Hepatocyte (in vitro differentiated cells): ENCODE data around the gene CHRNB4. TPM values are rescaled to one million over a fixed set of nuclear protein-coding genes. Genes with fewer than 3 reads are reported as not detected.

ENCODE experiments used
- DNase-seq: peaks from one replicate; pipeline ENCODE4 v3.0.0-alpha.2; 2016; ENCODE audit warnings: low spot score
- H2AFZ ChIP-seq: fragments of 200-600 bp; sonication (generic); 2 replicates; pipeline ENCODE4 v1.6.0; 2016; ENCODE audit warnings: antibody characterized with exemption, mild to moderate bottlenecking
- H3K27ac ChIP-seq: fragments of 200-600 bp; sonication (generic); 2 replicates; pipeline ENCODE4 v1.5.1; 2016; ENCODE audit warnings: mild to moderate bottlenecking
- H3K27me3 ChIP-seq: fragments of 200-600 bp; sonication (generic); 2 replicates; pipeline ENCODE4 v1.6.1; 2016
- H3K36me3 ChIP-seq: fragments of 200-600 bp; sonication (generic); replicated peaks from 2 replicates; pipeline ENCODE4 v1.5.1; 2016; ENCODE audit warnings: low read depth; ENCODE audit not compliant: insufficient read depth
- H3K4me1 ChIP-seq: fragments of 200-600 bp; sonication (generic); 2 replicates; pipeline ENCODE4 v1.5.1; 2016; ENCODE audit warnings: mild to moderate bottlenecking, moderate library complexity; ENCODE audit not compliant: insufficient read depth
- H3K4me2 ChIP-seq: fragments of 200-600 bp; sonication (generic); 2 replicates; pipeline ENCODE4 v1.6.0; 2016
- H3K4me3 ChIP-seq: fragments of 200-600 bp; sonication (generic); 2 replicates; pipeline ENCODE4 v1.5.1; 2016; ENCODE audit warnings: mild to moderate bottlenecking
- H3K79me2 ChIP-seq: fragments of 200-600 bp; sonication (generic); 2 replicates; pipeline ENCODE4 v1.6.0; 2017; ENCODE audit warnings: mild to moderate bottlenecking
- H3K9me2 ChIP-seq: fragments of 200-600 bp; sonication (generic); replicated peaks from 2 replicates; pipeline ENCODE4 v1.6.0; 2017; ENCODE audit warnings: mild to moderate bottlenecking; ENCODE audit not compliant: insufficient read depth
- H3K9me3 ChIP-seq: fragments of 200-600 bp; sonication (generic); 2 replicates; pipeline ENCODE4 v1.5.1; 2016; ENCODE audit warnings: low read depth, mild to moderate bottlenecking
- H4K20me1 ChIP-seq: fragments of 200-600 bp; sonication (generic); 2 replicates; pipeline ENCODE4 v1.6.0; 2016; ENCODE audit warnings: mild to moderate bottlenecking; ENCODE audit not compliant: insufficient read depth, poor library complexity, severe bottlenecking
- CTCF ChIP-seq: fragments of 200-600 bp; sonication (generic); IDR thresholded peaks from 2 replicates; pipeline ENCODE4 v1.5.1; 2016; ENCODE audit warnings: antibody characterized with exemption, mild to moderate bottlenecking; ENCODE audit not compliant: poor library complexity
- EZH2 ChIP-seq: fragments of 200-600 bp; sonication (generic); IDR thresholded peaks from 2 replicates; pipeline ENCODE4 v1.6.1; 2016; ENCODE audit warnings: antibody characterized with exemption, mild to moderate bottlenecking, borderline replicate concordance
- EZH2phosphoT487 ChIP-seq: fragments of 200-600 bp; sonication (generic); IDR thresholded peaks from one replicate; pipeline ENCODE4 v1.6.1; 2018; ENCODE audit warnings: antibody characterized with exemption, mild to moderate bottlenecking, low read depth, moderate library complexity; ENCODE audit not compliant: unreplicated experiment, severe bottlenecking
- WGBS: methylation state at CpG from one replicate; pipeline ENCODE4 v1.1.6; 2016; ENCODE audit warnings: low lambda C conversion rate; ENCODE audit errors: missing lambda C conversion rate; 5-methylcytosine and 5-hydroxymethylcytosine counted together
- polyA plus RNA-seq: library from polyadenylated mRNA; unstranded; fragments of >200 nt; fragmentation: Nextera tagmentation; extraction: Ambion mirVana; gene quantifications from 2 replicates; pipeline ENCODE4 v1.2.1, GENCODE V29; 2016
- small RNA-seq: library from RNA; depleted of rRNA; stranded (forward); fragments of <200 nt; gene quantifications from one replicate; pipeline ENCODE3, GENCODE V24; 2014
- total RNA-seq: library from RNA; depleted of rRNA; stranded (reverse); fragments of >200 nt; gene quantifications from 2 replicates; pipeline ENCODE4 v1.2.3, GENCODE V29; 2014

CHRNB4 gene
- total and polyA plus RNA-seq, 2 experiments from 2014 or later = 0.48 TPM; not detected in 1

DNA sequence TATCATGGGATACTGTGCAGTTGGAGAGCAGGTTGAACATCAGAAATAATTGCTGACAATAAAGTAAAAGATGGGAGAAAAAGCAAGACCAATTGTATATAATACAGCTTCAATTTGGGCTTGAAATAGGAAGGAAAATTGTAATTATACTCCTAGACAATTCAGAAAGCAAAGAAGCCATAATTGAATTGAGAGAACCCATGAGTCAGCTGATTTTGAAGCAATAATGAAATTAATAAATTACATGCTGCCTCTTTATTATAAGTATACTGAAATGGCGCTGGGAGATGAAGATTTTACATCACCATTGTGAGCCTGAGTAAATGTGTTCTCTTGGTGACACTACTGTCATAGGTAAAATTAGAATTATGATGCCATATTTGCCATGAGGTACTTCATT is 43.4 kb downstream of the CHRNB4 start:
- H3K27me3 ChIP-seq = no peaks in the 10 kb centered on the region
- no peak overlapping the region for H3K4me3 ChIP-seq
- H4K20me1 ChIP-seq = no peaks in the 10 kb centered on the region
- no peak overlapping the region for H3K27ac ChIP-seq
- H3K9me2 ChIP-seq = no peaks in the 10 kb centered on the region
- no peaks in the 10 kb centered on the region for H3K79me2 ChIP-seq
- WGBS = 97% methylated on average over 1 of the region's 1 CpG
- TF ChIP-seq CTCF (no peak), EZH2 (no peak), EZH2phosphoT487 (no peak)
- no peak overlapping the region for H3K4me2 ChIP-seq
- no peak overlapping the region for H2AFZ ChIP-seq
- no peaks in the 10 kb centered on the region for H3K9me3 ChIP-seq
- DNase-seq = no peak
- H3K4me1 ChIP-seq = no peaks in the 10 kb centered on the region
- H3K36me3 ChIP-seq = no peaks in the 10 kb centered on the region

GRCh38 chr15:78574944-78575343 is 66.1 kb downstream of the CHRNB4 start:
- WGBS = 100% methylated on average over 1 of the region's 1 CpG
- no peaks in the 10 kb centered on the region for H3K79me2 ChIP-seq
- H2AFZ ChIP-seq = no peak overlapping the region

More at GRCh38 chr15:78574944-78575343, 66.1 kb downstream of the CHRNB4 start:
- Histone ChIP-seq H3K27ac (no peak overlapping the region), H3K4me2 (no peak overlapping the region), H3K36me3 (no peaks in the 10 kb centered on the region), H3K9me3 (no peaks in the 10 kb centered on the region), H3K4me3 (no peak overlapping the region), H4K20me1 (no peaks in the 10 kb centered on the region), H3K9me2 (no peaks in the 10 kb centered on the region), H3K27me3 (no peaks in the 10 kb centered on the region), H3K4me1 (no peaks in the 10 kb centered on the region)
- TF ChIP-seq CTCF (no peak), EZH2phosphoT487 (no peak), EZH2 (no peak)
- no peak for DNase-seq

Small RNA genes within 50 kb of the gene (small RNA-seq; reads per million reads assigned to genes)
- not detected for gene AC067863.2

Other genes starting within 250 kb of the CHRNB4 start
- 46.6 and 54.0 TPM in 2 replicates for gene IREB2, start 203.0 kb downstream of the CHRNB4 start, total RNA-seq
- 20.4 and 22.7 TPM in 2 replicates for gene IREB2, start 203.0 kb downstream of the CHRNB4 start, polyA plus RNA-seq
- gene HYKK, start 133.6 kb downstream of the CHRNB4 start, total RNA-seq = 1.7 and 3.6 TPM in 2 replicates
- 1.6 and 2.8 TPM in 2 replicates for gene HYKK, start 133.6 kb downstream of the CHRNB4 start, polyA plus RNA-seq
- gene PSMA4, start 100.8 kb downstream of the CHRNB4 start, total RNA-seq = 232 and 250 TPM in 2 replicates
- gene PSMA4, start 100.8 kb downstream of the CHRNB4 start, polyA plus RNA-seq = 215 and 235 TPM in 2 replicates
- gene CHRNA5, start 75.7 kb downstream of the CHRNB4 start, total RNA-seq = 1.9 and 3.1 TPM in 2 replicates
- gene CHRNA5, start 75.7 kb downstream of the CHRNB4 start, polyA plus RNA-seq = 1.1 and 1.5 TPM in 2 replicates
- 0.12 and 2.3 TPM in 2 replicates for gene CHRNA3, start 20.2 kb downstream of the CHRNB4 start, total RNA-seq
- 1.7 and 2.5 TPM in 2 replicates for gene CHRNA3, start 20.2 kb downstream of the CHRNB4 start, polyA plus RNA-seq
- gene ADAMTS7, start 170.3 kb upstream of the CHRNB4 start, total RNA-seq = 9.9 and 14.7 TPM in 2 replicates
- 12.1 and 13.4 TPM in 2 replicates for gene ADAMTS7, start 170.3 kb upstream of the CHRNB4 start, polyA plus RNA-seq
- gene MORF4L1, start 231.7 kb upstream of the CHRNB4 start, total RNA-seq = 381 and 436 TPM in 2 replicates
- 340 and 358 TPM in 2 replicates for gene MORF4L1, start 231.7 kb upstream of the CHRNB4 start, polyA plus RNA-seq